ENCODE measurements around the gene PTPMT1.
A peak's percentile ranks its signal among the peaks of the same experiment; 100 is the strongest.
"Not testable (repeated sequence)": the region's sequence is repeated elsewhere in the genome, so short reads cannot be mapped to it uniquely, and the experiment has no call there.

The PTPMT1 gene, protein sequence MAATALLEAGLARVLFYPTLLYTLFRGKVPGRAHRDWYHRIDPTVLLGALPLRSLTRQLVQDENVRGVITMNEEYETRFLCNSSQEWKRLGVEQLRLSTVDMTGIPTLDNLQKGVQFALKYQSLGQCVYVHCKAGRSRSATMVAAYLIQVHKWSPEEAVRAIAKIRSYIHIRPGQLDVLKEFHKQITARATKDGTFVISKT

DNA sequence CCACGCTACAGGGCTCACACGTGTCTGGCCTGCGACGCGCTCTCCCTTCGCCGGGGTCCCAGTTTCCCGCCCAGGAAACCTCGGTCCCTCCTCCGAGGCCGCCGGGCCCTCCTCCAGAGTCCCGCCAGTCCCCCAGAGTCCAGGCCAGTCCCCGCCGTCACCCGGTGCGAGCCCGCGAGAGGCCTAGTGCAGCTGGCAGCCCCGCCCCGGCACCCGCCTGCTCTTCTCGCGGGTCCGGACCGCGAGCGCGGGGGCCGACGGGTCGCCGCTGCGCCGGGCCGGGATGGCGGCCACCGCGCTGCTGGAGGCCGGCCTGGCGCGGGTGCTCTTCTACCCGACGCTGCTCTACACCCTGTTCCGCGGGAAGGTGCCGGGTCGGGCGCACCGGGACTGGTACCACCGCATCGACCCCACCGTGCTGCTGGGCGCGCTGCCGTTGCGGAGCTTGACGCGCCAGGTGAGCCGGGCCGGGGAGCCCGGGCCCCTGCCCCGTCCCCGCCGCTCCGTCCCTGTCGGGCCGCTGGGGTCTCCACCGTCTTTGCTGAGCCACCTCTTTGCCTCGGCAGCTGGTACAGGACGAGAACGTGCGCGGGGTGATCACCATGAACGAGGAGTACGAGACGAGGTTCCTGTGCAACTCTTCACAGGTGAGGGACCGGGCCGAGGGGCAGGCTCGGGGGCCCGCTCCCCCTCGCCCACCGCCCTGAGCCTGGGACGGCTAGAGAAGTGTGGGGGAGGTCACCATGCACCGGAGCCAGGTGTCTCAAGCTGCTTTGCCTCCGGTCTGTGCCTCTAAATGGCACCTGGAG is at the start of gene PTPMT1:
Gene PTPMT1, plus strand, starts transcription at position 260 of the 809 bp plus-strand sequence. Its CDS starts 24 bp downstream, at position 284.
- peak; percentile 21 to 40 for DNase-seq (ENCODE audit: low read depth in 2 of 2)

DNA sequence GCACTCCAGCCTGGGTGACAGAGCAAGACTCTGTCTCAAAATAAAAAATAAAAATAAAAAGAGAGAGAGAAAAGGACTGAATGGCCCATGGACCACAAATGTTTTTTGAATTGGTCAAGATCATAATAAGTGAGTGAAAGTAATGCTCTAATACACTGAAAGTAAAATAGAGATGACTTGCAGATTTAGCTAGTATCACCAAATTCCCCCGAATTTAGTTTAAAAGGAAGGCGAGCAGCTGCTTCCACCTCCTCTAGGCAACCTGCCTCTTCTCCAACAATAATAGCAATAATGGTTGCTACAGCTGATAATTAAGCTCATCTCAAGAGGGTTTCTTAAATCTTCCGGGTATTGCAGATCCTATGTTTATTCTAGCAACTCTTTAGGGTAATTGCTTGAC is 49.2 kb upstream of the PTPMT1 start:
- no peak for DNase-seq (ENCODE audit: low read depth in 2 of 2)

DNA sequence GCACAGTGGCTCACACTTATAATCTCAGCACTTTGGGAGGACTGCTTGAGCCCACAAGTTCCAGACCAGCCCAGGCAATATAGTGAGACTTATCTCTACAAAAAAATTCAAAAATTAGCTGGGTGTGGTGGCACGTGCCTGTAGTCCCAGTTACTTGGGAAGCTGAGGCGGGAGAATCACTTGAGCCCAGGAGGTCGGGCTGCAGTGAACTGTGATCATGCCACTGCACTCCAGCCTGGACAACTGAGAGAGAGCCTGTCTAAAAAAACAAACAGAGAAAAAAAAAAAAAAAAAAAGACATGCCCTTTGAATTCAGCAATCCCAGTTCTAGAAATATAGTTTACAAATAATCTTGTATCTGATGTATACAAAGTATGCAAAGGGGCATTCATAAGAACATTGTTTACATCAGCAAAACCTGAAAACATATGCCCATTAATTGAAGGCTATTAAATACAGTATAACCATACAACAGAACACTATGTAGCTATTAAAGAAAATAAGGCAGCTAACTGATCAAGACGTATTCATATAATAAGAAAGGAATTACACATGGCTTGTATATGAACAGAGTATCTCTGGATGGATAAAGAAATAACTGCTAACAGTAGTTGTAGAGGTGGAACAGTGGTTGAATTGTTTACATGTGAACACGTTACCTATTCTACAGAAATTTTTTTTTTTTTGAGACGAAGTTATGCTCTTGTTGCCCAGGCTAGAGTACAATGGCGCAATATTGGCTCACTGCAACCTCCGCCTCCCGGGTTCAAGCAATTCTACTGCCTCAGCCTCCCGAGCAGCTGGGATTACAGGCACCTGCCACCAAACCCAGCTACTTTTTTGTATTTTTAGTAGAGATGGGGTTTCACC is 48.2 kb upstream of the PTPMT1 start:
- DNase-seq (ENCODE audit: low read depth in 2 of 2) = no peak

DNA sequence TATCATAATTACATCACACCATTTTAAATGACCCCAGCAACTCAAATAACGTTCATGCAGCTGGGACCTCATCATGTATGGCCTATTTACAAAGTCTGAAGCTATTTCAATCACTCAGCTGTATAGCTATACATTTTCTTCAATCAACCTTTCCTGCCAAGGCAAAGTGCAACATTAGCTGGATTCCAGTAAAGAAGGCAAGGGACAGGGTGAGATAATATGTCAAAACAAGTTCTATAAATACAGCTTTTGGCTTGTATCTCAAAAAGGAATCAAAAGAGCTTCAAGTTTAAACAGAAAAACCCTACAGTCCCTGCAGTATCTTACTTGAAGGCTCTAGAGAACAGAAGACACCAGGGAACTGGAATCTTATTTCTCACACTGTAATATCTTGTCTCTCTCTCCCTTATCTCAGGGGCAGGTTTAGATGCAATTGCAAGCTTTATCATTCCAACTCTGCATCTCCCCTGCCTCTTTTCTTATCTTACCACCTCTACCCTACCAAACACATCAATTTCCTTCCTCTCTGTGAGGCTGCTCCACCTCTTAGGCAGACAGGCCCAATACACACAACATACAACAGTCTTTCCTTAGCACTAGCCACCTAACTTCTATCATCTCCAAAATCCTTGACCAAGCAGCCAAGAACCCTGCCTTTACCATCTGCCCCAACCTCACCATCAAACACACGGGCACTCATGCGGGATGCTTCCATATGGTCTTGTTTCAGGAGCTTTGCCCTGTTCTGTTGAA is 47.0 kb upstream of the PTPMT1 start:
- no peak for DNase-seq (ENCODE audit: low read depth in 2 of 2)

DNA sequence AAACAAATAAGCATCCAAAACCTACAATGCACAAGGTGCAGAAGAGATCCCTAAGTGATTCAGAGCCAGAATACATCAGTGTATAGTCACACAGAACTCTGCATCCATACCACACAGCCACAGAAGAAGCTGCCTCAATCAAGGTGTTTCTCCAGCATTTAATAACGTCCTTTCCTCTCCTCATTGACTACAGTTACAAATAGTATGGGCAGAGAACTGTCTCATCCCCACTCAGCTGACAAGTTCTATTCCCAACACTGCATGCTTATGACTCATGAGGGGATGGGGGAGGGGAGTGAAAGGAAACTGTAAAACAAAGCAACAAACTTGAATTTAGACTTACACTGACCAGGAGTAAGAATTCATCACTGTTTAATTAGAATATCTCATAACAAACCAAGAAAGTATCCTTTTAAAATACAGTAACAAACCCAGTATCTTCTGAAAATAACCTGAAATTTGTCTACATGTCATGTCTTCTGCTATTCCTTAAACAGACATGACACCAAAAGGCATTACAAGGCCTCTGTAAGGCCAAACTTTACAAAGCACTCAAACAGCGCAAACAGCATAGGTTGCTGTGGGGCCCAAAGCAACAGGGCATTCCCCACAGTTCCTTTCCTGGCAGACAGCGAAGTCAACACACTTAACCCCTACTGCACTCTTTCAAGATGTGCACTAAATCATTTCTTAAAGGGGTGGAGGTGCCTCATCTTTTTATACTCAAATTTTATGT is 41.7 kb upstream of the PTPMT1 start:
- DNase-seq (ENCODE audit: low read depth in 2 of 2) = peak in 1 of 2 donors; percentile 25

DNA sequence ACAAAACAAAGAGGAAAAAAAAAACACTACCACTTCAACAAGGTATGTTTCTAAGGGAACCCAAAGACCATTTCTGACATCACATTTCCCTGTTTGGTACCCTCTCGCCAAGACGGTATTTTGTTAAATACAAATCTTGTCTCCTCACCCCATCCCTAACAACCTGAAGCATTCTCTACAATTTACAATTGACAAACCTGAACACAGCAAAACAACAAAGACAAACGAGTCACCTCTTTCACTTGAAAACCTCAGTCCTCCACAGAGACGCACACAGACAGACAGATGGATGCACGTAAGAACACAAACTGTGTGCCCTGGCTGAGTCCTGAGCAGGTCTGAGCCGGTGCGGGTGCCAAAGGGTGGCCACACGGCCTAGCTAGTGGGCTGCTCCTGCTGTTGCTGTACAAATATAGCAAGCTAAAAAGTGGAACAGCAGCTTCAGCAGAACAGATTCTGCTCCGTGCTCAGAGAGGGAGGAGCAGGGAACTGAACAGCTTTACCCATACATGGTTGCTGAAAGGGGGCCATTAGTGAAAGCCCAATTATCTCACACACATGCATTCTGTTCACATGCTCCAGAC is 41.0 kb upstream of the PTPMT1 start:
- no peak for DNase-seq (ENCODE audit: low read depth in 2 of 2)

DNA sequence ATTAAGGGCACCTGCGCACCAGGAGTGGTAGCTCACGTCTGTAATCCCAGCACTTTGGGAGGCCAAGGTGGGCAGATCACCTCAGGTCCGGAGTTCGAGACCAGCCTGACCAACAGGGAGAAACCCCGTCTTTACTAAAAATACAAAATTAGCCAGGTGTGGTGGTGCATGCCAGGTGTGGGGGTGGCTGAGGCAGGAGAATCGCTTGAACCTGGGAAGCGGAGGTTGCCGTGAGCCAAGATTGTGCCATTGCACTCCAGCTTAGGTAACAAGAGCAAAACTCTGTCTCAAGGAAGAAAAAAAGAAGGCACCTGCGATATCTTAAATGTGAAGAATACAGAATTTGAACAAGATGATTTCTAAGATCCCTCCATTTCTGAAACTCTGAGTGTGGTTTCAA is 39.4 kb upstream of the PTPMT1 start:
- DNase-seq (ENCODE audit: low read depth in 2 of 2) = not testable (repeated sequence)

DNA sequence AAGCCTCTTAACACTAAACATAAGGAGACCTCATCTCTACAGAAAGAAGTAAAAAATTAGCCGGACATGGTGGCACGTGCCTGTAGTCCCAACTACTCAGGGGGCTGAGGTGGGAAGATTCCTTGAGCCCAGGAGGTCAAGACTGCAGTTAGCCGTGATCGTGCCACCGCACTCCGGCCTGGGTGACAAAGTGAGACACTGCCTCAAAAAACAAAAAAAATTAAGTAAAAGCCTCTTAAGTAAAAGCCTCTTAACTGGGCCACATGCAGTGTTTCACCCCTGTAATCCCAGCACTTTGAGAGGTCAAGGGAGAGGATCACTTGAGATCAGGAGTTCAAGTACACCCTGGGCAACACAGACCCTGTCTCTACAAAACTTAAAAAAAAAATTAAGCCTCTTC is 38.2 kb upstream of the PTPMT1 start:
- no peak for DNase-seq (ENCODE audit: low read depth in 2 of 2)

DNA sequence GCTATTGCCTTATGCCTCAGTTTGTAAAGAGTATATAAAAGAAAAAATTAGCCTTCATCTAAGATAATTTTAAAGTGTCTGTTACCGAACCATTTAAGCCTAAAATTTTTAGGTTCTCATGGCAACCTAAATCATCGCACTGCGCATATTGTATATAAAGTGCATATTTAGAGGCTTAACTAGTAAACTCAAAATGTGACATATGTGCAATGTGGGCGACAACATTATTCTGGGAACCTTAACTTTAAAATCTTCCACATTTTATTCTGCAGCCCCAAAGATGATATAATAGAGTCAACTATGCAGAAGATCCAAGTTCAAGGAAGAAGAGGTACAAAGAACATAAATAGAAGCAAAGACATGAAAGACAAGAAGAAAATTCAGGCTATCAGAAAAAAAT is 35.4 kb upstream of the PTPMT1 start:
- no peak for DNase-seq (ENCODE audit: low read depth in 2 of 2)

DNA sequence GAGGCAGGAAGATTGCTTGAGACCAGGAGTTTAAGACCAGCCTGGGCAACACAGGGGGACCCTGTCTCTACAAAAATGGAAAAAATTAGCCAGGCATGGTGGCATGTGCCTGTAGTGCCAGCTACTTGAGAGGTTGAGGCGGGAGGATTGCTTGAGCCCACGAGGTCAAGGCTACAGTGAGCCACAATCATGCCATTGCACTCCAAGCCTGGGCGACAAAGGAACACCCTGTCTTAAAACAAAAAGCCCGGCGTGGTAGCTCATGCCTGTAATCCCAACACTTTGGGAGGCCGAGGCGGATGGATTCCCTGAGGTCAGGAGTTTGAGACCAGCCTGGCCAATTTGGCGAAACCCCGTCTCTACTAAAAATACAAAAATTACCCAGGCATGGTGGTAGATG is 34.7 kb upstream of the PTPMT1 start:
- not testable (repeated sequence) for DNase-seq (ENCODE audit: low read depth in 2 of 2)

DNA sequence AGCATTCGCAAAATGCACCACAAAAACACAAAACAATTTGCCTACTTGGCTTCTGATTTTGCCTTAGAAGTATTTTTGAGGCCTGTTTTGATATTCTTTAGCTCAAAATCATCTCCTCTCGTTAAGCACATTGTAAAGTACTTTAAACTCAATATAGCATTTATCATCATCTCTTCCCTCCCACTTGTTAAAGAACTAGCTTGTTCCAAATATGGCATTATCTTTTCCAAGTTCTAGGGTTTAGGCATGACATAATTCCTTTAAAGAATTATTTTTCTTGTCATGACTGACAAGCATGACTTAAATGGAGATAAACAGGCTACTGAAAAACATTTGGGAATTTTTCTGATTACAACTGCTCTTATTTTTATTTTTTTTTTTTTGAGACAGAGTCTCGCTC is 33.7 kb upstream of the PTPMT1 start:
- no peak for DNase-seq (ENCODE audit: low read depth in 2 of 2)

DNA sequence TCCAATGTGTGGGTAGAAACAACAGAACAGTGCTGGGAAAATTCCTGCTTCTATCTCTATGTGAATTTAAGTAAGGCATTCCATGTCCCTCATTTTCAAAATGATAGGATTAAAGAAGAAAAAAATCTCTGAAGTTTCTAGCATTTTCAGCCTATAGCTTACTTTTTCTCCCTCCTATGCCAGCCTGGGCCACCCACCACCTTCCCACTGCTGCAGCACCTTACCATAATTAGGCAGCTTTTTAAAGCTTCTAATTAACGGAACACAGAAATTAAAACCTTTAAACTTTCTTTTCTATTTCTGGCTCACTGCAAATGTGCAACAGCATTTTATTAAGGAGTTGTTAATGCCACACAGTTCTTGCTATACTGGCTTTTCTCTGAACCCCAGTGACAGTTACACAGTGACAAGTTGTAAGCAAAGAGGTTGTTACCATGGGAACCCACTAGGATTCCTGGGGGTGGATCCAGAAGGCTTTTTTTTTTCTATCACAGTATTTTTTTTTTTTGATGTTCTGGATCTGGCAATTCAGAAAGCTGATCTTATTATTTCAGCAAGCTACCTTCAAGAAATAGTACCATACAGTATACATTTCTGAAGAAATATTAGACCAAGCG is 32.7 kb upstream of the PTPMT1 start:
- no peak for DNase-seq (ENCODE audit: low read depth in 2 of 2)

DNA sequence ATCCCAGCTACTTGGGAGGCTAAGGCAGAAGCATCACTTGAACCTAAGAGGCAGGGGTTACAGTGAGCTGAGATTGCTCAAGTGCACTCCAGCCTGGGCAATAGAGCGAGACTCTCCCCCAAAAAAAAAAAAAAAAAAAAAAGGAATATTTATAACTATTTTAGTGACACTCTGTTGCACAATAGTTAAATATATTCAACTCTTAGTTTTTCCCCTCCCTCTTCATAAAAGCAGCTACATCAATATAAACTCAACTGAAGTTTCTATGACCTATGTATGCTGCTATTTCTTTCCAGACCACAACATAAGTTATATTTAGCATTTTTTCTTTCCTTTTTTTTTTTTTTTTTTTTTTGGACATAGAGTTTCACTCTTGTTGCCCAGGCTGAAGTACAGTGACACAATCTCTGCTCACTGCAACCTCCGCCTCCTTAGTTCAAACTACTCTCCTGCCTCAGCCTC is 31.7 kb upstream of the PTPMT1 start:
- no peak for DNase-seq (ENCODE audit: low read depth in 2 of 2)

DNA sequence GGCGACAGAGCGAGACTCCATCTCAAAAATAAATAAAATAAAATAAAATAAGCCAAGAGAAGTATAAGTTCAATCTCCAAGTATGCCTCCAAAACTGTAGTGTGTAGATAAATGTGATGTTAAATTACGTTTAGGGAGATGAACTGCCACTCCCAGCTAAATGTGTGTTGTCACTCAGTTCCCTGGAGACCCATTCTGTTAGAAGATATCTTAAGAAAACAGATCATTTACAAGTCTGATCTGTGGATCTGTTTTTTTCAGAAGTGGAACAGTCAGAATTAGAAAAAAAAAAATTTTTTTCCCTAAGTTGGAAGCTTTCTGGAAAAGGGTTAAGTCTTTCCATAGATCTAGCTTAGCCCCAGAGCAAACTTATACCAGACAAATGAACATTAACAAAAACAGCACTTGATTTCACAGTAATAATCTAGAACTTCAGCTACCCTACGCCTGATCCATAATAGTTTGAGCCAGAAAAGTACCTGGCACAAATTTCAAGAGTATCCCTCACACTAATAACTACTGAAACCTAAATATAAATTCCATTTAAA is 30.6 kb upstream of the PTPMT1 start:
- no peak for DNase-seq (ENCODE audit: low read depth in 2 of 2)

DNA sequence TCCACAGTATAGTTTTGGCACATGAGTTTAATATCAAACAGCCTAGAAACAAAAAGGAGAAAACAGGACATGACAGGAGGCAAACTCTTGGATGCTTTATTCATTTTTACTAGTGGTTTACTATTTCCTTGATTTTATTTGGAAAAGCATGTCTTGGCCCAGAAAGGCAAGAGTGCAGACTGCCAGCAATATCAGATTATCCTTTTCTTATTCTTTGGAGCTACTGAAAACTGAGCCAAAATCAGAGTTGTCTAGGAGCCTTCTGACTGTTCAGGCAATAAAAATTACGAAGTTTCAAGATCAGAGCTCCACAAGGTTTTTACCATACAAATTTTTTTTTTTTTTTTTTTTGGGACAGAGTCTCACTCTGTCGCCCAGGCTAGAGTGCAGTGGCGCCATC is 28.5 kb upstream of the PTPMT1 start:
- DNase-seq (ENCODE audit: low read depth in 2 of 2) = no peak

DNA sequence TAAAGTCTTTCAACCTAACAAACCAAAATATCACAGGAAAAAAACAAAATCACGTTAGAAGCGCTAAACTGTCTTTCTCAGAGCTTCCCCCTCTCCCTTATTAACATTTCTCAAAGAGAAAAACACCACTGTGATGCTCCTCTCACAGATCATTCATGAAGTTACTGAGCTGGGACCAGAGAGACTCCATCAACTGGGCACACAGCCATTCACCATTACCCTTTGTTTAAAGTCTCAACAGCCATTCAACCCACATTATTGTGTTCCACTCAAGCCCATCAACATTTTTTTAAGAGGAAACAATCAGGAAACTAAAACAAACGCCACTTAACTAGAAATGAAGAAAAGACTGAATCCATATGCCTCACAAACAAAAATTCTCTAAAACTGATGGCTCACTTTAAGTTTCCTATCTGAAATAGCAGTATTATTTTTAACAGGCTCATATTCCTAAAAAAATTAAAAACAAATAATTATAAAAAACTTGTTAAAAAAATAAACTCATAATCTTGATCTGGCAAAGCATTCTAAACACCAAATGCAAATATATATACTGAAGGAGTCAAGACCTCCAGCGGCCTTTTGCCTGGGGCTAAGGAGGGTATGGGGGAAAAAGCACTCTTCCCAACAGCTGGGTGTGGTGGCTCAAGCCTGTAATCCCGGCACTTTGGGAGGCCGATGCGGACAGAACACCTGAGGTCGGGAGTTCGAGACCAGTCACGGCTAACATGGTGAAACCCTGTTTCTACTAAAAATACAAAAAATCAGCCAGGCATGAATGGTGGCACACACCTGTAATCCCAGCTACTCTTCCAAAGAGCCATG is 26.4 kb upstream of the PTPMT1 start:
- no peak for DNase-seq (ENCODE audit: low read depth in 2 of 2)

DNA sequence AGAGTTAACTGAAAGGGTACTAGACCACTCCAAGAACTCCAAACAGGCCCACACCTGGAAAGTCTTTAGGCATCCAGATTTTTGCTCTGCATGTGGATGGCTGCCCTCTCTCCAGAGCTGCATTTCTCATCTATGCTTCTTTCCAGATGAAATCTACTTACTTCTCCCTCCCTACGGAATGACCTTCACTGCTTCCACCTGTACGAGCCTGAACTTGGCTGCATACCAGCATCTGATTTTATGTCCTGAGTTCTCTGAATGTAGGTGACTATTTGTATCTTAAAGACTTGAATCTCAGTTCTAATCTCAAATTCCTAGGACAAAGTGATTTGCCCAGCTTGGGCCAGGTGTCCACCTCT is 25.7 kb upstream of the PTPMT1 start:
- no peak for DNase-seq (ENCODE audit: low read depth in 2 of 2)

DNA sequence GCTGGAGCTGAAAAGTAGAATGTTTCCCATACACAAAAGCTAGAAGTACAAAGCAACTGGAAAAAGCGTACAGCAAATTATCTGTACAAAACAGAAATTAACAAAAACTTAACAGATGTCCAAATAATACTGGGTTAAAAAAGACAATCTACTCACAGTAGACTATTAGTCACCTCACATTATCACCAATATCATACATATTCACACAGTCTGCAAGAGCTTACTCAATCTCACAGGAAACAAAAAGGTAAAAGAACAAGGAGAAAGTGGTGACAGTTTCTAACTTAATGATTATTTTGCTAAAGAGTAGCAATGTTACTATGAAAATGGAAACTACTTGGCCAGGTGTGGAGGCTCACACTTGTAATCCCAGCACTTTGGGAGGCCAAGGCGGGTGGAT is 24.3 kb upstream of the PTPMT1 start:
- DNase-seq (ENCODE audit: low read depth in 2 of 2) = no peak

DNA sequence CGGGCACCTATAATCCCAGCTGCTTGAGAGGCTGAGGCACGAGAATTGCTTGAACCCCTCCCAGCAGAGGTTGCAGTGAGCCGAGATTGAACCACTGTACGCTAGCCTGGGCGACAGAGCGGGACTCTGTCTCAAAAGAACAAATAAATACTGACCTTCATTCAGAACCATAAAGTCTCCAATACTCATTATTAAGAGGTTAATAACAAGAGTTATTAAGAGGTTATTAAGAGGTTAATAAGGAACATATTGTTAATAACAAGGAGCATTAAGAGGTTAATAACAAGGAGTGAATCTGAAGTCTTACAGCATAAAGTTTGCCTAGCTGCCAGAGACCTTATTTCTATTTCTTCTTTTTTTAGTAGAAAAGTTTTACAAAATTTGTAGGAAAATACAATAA is 20.1 kb upstream of the PTPMT1 start:
- DNase-seq (ENCODE audit: low read depth in 2 of 2) = no peak

Measured in activated CD8-positive, alpha-beta memory T cell treated with anti-CD3 and anti-CD28 coated beads for 4 hours (primary cell).